ENCODE data around the gene NHEJ1. TPM values are rescaled to one million over a fixed set of nuclear protein-coding genes. Genes with fewer than 3 reads are reported as not detected.

Gene NHEJ1
- polyA plus RNA-seq, 1 of the 3 experiments (the other 2 are of a cell fraction), result 16.3 TPM

DNA sequence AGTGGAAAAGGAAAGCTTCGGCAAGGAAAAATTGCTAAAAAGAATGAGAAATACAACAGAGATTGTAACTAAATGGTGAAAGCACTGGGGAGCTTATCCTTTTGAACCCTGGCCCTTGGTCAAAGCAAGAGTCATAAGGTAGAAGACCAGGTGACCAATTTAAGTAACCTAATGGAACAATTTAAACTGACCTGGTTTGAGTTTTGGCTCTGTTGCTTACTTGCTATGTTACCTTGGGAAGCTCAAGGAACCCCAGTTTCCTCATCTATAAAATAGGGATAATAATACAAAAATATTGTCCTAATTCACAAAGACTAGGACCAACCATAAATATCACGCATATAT lies 48.6 kb downstream of the NHEJ1 start:
- DNase-seq, result no peak
- H3K79me2 ChIP-seq (ENCODE audit: insufficient read depth), result no peaks in the 10 kb centered on the region; the same call in 1 of the 2 replicates
- no peak overlapping the region for H2AFZ ChIP-seq (ENCODE audit: low read depth)
- POLR2A ChIA-PET, result interaction anchor here (0.6 kb wide), 1 partner anchor 33 kb away, joined by 4 read pairs; no protein-coding TSS in a partner anchor
- H3F3A ChIP-seq (replicated peaks; ENCODE audit: insufficient read depth), result no peaks in the 10 kb centered on the region
- 82% methylated on average over 2 of the region's 2 CpGs for WGBS (ENCODE audit: low lambda C conversion rate)
- H3K4me2 ChIP-seq, result no peak overlapping the region
- H3K27me3 ChIP-seq (ENCODE audit: insufficient read depth), result no peaks in the 10 kb centered on the region
- H4K20me1 ChIP-seq (ENCODE audit: insufficient read depth), result no peaks in the 10 kb centered on the region
- no peaks in the 10 kb centered on the region for H3K9me3 ChIP-seq
- H3K27ac ChIP-seq (ENCODE audit: low read depth in 2 of 2, low read length in 1 of 2), result no peak overlapping the region
- TF ChIP-seq GATA2 (CRISPR knock-in tag; IDR thresholded peaks at IDR 0.05), result no peak
- TF ChIP-seq ELF1 (IDR thresholded peaks at IDR 0.05), result no peak
- no peak for TF ChIP-seq TEAD4 (IDR thresholded peaks at IDR 0.05; ENCODE audit: borderline replicate concordance, insufficient read depth)
- no peak for TF ChIP-seq MXI1 (IDR thresholded peaks at IDR 0.05; ENCODE audit: low read depth, low read length)
- TF ChIP-seq CHD2 (IDR thresholded peaks at IDR 0.05; ENCODE audit: low read length, partially characterized antibody), result no peak
- H3K4me1 ChIP-seq (ENCODE audit: control insufficient read depth in 1 of 2, insufficient read depth in 2 of 2, low read depth in 1 of 2, low read length in 1 of 2), result no peaks in the 10 kb centered on the region
- H3K9ac ChIP-seq, result no peak overlapping the region
- no peaks in the 10 kb centered on the region for H3K9me2 ChIP-seq
- H3K36me3 ChIP-seq (replicated peaks in 1 of 2; ENCODE audit: control insufficient read depth in 1 of 2, insufficient read depth in 2 of 2, low read length in 1 of 2), result no peaks in the 10 kb centered on the region
- no peak overlapping the region for H3K4me3 ChIP-seq (ENCODE audit: low read depth in 2 of 2, low read length in 1 of 2)
- CTCF ChIA-PET, result interaction anchor here (0.6 to 3.0 kb wide), 13 partner anchors 8 to 132 kb away, joined by 3 to 19 read pairs (median 4); no protein-coding TSS in a partner anchor

GRCh38 chr2:219111375-219112061 lies 49.1 kb downstream of the NHEJ1 start:
- Histone ChIP-seq H3K9me2 (no peaks in the 10 kb centered on the region), H4K20me1 (ENCODE audit: insufficient read depth) (no peaks in the 10 kb centered on the region), H3F3A (replicated peaks; ENCODE audit: insufficient read depth) (no peaks in the 10 kb centered on the region), H3K9me3 (no peaks in the 10 kb centered on the region), H2AFZ (ENCODE audit: low read depth) (no peak overlapping the region), H3K27ac (ENCODE audit: low read depth in 2 of 2, low read length in 1 of 2) (no peak overlapping the region), H3K36me3 (replicated peaks in 1 of 2; ENCODE audit: control insufficient read depth in 1 of 2, insufficient read depth in 2 of 2, low read length in 1 of 2) (no peaks in the 10 kb centered on the region), H3K9ac (no peak overlapping the region), H3K4me2 (no peak overlapping the region), H3K27me3 (ENCODE audit: insufficient read depth) (no peaks in the 10 kb centered on the region), H3K4me1 (ENCODE audit: control insufficient read depth in 1 of 2, insufficient read depth in 2 of 2, low read depth in 1 of 2, low read length in 1 of 2) (no peaks in the 10 kb centered on the region), H3K4me3 (ENCODE audit: low read depth in 2 of 2, low read length in 1 of 2) (no peak overlapping the region), H3K79me2 (ENCODE audit: insufficient read depth) (no peaks in the 10 kb centered on the region; the same call in 1 of the 2 replicates)
- no peak for DNase-seq
- 91% methylated on average over 5 of the region's 5 CpGs for WGBS (ENCODE audit: low lambda C conversion rate)
- TF ChIP-seq FOXM1 (IDR thresholded peaks at IDR 0.05; ENCODE audit: low read depth) (no peak), NRF1 (IDR thresholded peaks at IDR 0.05; ENCODE audit: low read depth, low read length) (no peak), PBX3 (IDR thresholded peaks at IDR 0.05) (no peak), TCF12 (IDR thresholded peaks at IDR 0.05) (no peak), RAD21 (IDR thresholded peaks at IDR 0.05; ENCODE audit: low read length) (no peak)
- TF ChIP-seq, protein P1, sequence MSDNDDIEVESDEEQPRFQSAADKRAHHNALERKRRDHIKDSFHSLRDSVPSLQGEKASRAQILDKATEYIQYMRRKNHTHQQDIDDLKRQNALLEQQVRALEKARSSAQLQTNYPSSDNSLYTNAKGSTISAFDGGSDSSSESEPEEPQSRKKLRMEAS (IDR thresholded peaks at IDR 0.05; ENCODE audit: low read depth), result no peak
- TF ChIP-seq, protein P2, sequence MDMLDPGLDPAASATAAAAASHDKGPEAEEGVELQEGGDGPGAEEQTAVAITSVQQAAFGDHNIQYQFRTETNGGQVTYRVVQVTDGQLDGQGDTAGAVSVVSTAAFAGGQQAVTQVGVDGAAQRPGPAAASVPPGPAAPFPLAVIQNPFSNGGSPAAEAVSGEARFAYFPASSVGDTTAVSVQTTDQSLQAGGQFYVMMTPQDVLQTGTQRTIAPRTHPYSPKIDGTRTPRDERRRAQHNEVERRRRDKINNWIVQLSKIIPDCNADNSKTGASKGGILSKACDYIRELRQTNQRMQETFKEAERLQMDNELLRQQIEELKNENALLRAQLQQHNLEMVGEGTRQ (IDR thresholded peaks at IDR 0.05; ENCODE audit: borderline replicate concordance, low read depth, low read length), result no peak
- TF ChIP-seq, protein P3, sequence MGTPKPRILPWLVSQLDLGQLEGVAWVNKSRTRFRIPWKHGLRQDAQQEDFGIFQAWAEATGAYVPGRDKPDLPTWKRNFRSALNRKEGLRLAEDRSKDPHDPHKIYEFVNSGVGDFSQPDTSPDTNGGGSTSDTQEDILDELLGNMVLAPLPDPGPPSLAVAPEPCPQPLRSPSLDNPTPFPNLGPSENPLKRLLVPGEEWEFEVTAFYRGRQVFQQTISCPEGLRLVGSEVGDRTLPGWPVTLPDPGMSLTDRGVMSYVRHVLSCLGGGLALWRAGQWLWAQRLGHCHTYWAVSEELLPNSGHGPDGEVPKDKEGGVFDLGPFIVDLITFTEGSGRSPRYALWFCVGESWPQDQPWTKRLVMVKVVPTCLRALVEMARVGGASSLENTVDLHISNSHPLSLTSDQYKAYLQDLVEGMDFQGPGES (IDR thresholded peaks at IDR 0.05; ENCODE audit: low read depth, low read length), result no peak
- ChIA-PET POLR2A (interaction anchor here (0.6 kb wide), 1 partner anchor 33 kb away, joined by 4 read pairs; no protein-coding TSS in a partner anchor), CTCF (interaction anchor here (0.6 to 3.0 kb wide), 16 partner anchors 7 to 264 kb away, joined by 3 to 20 read pairs (median 4); no protein-coding TSS in a partner anchor)
